ENCODE data around the gene CYP27A1. TPM values are rescaled to one million over a fixed set of nuclear protein-coding genes. Genes with fewer than 3 reads are reported as not detected.
A peak's percentile ranks its signal among the peaks of the same experiment; 100 is the strongest.

CYP27A1 gene
- total and polyA plus RNA-seq, 2 of the 8 experiments (the other 6 are each of a cell fraction or from before 2014, with no cell fraction given), result 5.4 to 14.7 TPM

GRCh38 chr2:218805627-218806026 is 23.7 kb downstream of the CYP27A1 start:
- TF ChIP-seq POU5F1 (IDR thresholded peaks at IDR 0.05; ENCODE audit: low read depth, low read length) (no peak), TAF1 (IDR thresholded peaks at IDR 0.05; ENCODE audit: low read depth, low read length) (peak; percentile 58; the same call in 1 of the 2 replicates), EP300 (IDR thresholded peaks at IDR 0.05; ENCODE audit: borderline replicate concordance in 1 of 2, low read depth in 2 of 2, low read length in 2 of 2) (peak in 1 of 2 experiments; percentile 24; a peak in 1 of 3 replicates)
- Histone ChIP-seq H2AFZ (ENCODE audit: low read length) (no peak overlapping the region), H4K5ac (ENCODE audit: insufficient read length, low read depth, low read length) (no peak overlapping the region), H2BK12ac (ENCODE audit: low read depth, low read length) (no peak overlapping the region), H2BK15ac (ENCODE audit: low read length) (no peak overlapping the region), H3K27ac (ENCODE audit: low read depth, low read length) (no peak overlapping the region), H3K36me3 (ENCODE audit: control insufficient read depth in 2 of 4, insufficient read depth in 4 of 4, low read length in 3 of 4) (no peaks in the 10 kb centered on the region), H4K8ac (ENCODE audit: extremely low read depth, insufficient read depth, low read length) (no peak overlapping the region), H2AK5ac (ENCODE audit: low read depth, low read length) (no peak overlapping the region), H3K9ac (replicated peaks in 1 of 4; ENCODE audit: extremely low read depth in 1 of 4, low read depth in 3 of 4, low read length in 3 of 4) (no peak overlapping the region), H3K23me2 (ENCODE audit: low read depth, low read length) (no peaks in the 10 kb centered on the region), H4K20me1 (replicated peaks in 1 of 2; ENCODE audit: control insufficient read depth in 1 of 2, insufficient read depth in 2 of 2, low read length in 2 of 2) (no peaks in the 10 kb centered on the region), H3K79me2 (ENCODE audit: control insufficient read depth in 1 of 2, insufficient read depth in 2 of 2, low read length in 2 of 2) (no peaks in the 10 kb centered on the region), H3K4ac (replicated peaks; ENCODE audit: insufficient read length, low read depth, low read length) (no peak overlapping the region), H3K14ac (ENCODE audit: insufficient read length) (no peak overlapping the region), H3K79me1 (ENCODE audit: low read depth, low read length) (no peaks in the 10 kb centered on the region), H3K27me3 (replicated peaks in 1 of 4; ENCODE audit: control insufficient read depth in 3 of 4, extremely low read depth in 1 of 4, insufficient read depth in 3 of 4, low read length in 3 of 4) (no peaks in the 10 kb centered on the region), H2BK20ac (ENCODE audit: low read length) (no peak overlapping the region), H2BK5ac (ENCODE audit: low read depth, low read length) (no peak overlapping the region), H4K91ac (replicated peaks; ENCODE audit: insufficient read length, low read length) (no peak overlapping the region), H3K9me3 (ENCODE audit: insufficient read depth in 2 of 2, low read depth in 1 of 2, low read length in 1 of 2) (peaks cover 0 to 8% of the 10 kb centered on the region in 2 experiments; a peak in 2 of 4 replicates), H3K4me2 (ENCODE audit: insufficient read depth in 1 of 2, low read depth in 2 of 2, low read length in 2 of 2) (peak overlapping the region; percentile 3 to 29; a peak in 1 of 4 replicates), H3K4me1 (replicated peaks in 1 of 4; ENCODE audit: control insufficient read depth in 3 of 4, insufficient read depth in 4 of 4, low read length in 3 of 4) (peaks cover 0 to 5% (median 4%) of the 10 kb centered on the region in 4 experiments; a peak in 3 of 7 replicates), H3K18ac (ENCODE audit: extremely low read depth, low read length) (no peak overlapping the region), H2BK120ac (replicated peaks; ENCODE audit: low read depth, low read length) (no peak overlapping the region), H3K4me3 (ENCODE audit: extremely low read depth in 1 of 4, insufficient read depth in 2 of 4, low read depth in 3 of 4, low read length in 4 of 4) (peak overlapping the region in 1 of 4 experiments; percentile 5; a peak in 1 of 8 replicates), H3K23ac (ENCODE audit: insufficient read length) (no peak overlapping the region), H3K56ac (replicated peaks; ENCODE audit: insufficient read length, low read depth, low read length) (no peak overlapping the region)
- no peak for DNase-seq (ENCODE audit: low read depth in 1 of 2, low spot score in 2 of 2)
- 23% methylated on average over 3 of the region's 3 CpGs; no CpG with 5 or more reads in 1 of the 2 experiments for WGBS, 2 experiments (ENCODE audit: extremely low coverage in 1 of 2, insufficient coverage in 1 of 2, insufficient read length in 1 of 2, insufficient replicate concordance in 2 of 2, low coverage in 1 of 2, low lambda C conversion rate in 2 of 2, missing lambda C conversion rate in 1 of 2)
- ChIA-PET POLR2A (ENCODE audit: partially characterized antibody) (interaction anchor here (0.6 to 0.7 kb wide), 3 partner anchors 15 to 43 kb away, joined by 3 to 5 read pairs (median 3); no protein-coding TSS in a partner anchor), CTCF (ENCODE audit: partially characterized antibody) (interaction anchor here (1.7 kb wide), 1 partner anchor 10 kb away, joined by 5 read pairs; no protein-coding TSS in a partner anchor)
- peak; percentile 39 for FAIRE-seq
